Measurements from ENCODE around the gene PIK3AP1.
"Not testable (repeated sequence)": the region's sequence is repeated elsewhere in the genome, so short reads cannot be mapped to it uniquely, and the experiment has no call there.

The PIK3AP1 gene

GRCh38 chr10:96695975-96696634 is 24.2 kb downstream of the PIK3AP1 start:
- DNase-seq: no peak

- DNase-seq: peak; percentile 80
Observed at GRCh38 chr10:96695366-96695765, 24.9 kb downstream of the PIK3AP1 start.

GRCh38 chr10:96693431-96693830 is 26.9 kb downstream of the PIK3AP1 start:
- no peak for DNase-seq

GRCh38 chr10:96692427-96692826 is 27.9 kb downstream of the PIK3AP1 start:
- DNase-seq: no peak

GRCh38 chr10:96691761-96692160 is 28.6 kb downstream of the PIK3AP1 start:
- DNase-seq: no peak

GRCh38 chr10:96690755-96691730 is 29.3 kb downstream of the PIK3AP1 start:
- DNase-seq: peak; percentile 64

- DNase-seq: peak; percentile 97
Observed at GRCh38 chr10:96688789-96689188, 31.5 kb downstream of the PIK3AP1 start.

- DNase-seq: no peak
Observed at GRCh38 chr10:96687317-96688012, 32.8 kb downstream of the PIK3AP1 start.

- no peak for DNase-seq
Observed at GRCh38 chr10:96686514-96686913, 33.8 kb downstream of the PIK3AP1 start.

- DNase-seq: peak; percentile 79
Observed at GRCh38 chr10:96685306-96685705, 35.0 kb downstream of the PIK3AP1 start.

- no peak for DNase-seq
Observed at GRCh38 chr10:96684826-96685225, 35.5 kb downstream of the PIK3AP1 start.

- DNase-seq: no peak
Observed at GRCh38 chr10:96683710-96684109, 36.6 kb downstream of the PIK3AP1 start.

GRCh38 chr10:96683065-96683464 is 37.2 kb downstream of the PIK3AP1 start:
- DNase-seq: no peak

GRCh38 chr10:96681524-96681923 is 38.8 kb downstream of the PIK3AP1 start:
- DNase-seq: no peak

- not testable (repeated sequence) for DNase-seq
Observed at GRCh38 chr10:96680463-96680862, 39.9 kb downstream of the PIK3AP1 start.

- DNase-seq: no peak
Observed at GRCh38 chr10:96678725-96679124, 41.6 kb downstream of the PIK3AP1 start.

GRCh38 chr10:96676272-96677112 is 43.8 kb downstream of the PIK3AP1 start:
- DNase-seq: no peak

- no peak for DNase-seq
Observed at GRCh38 chr10:96675846-96676245, 44.5 kb downstream of the PIK3AP1 start.

- peak; percentile 89 for DNase-seq
Observed at GRCh38 chr10:96673318-96674099, 46.8 kb downstream of the PIK3AP1 start.

GRCh38 chr10:96672481-96673175 is 47.7 kb downstream of the PIK3AP1 start:
- no peak for DNase-seq

Data from hematopoietic multipotent progenitor cell treated with erythropoietin and hydrocortisone succinate and interleukin-3 and kit ligand, for 4 days (in vitro differentiated cells).